GM23338 (cell line): ENCODE data around the gene CENPB.

ENCODE experiments used
- EZH2 ChIP-seq: fragments of 200-600 bp; sonication (generic); IDR thresholded peaks from one replicate; pipeline ENCODE4 v1.8.0; 2017; ENCODE audit warnings: antibody characterized with exemption, mild to moderate bottlenecking, low read depth; ENCODE audit not compliant: unreplicated experiment
- EZH2phosphoT487 ChIP-seq: fragments of 200-600 bp; sonication (generic); IDR thresholded peaks from one replicate; pipeline ENCODE4 v1.8.1; 2018; ENCODE audit warnings: antibody characterized with exemption; ENCODE audit not compliant: unreplicated experiment
- JUNB ChIP-seq: IDR thresholded peaks from one replicate; pipeline ENCODE4 v1.6.1; 2016; ENCODE audit warnings: antibody characterized with exemption; ENCODE audit not compliant: unreplicated experiment
- POLR2AphosphoS5 ChIP-seq: IDR thresholded peaks from 2 replicates; pipeline ENCODE4 v1.6.1; 2016; ENCODE audit warnings: antibody characterized with exemption, low read depth
- STAT1 ChIP-seq: IDR thresholded peaks from one replicate; pipeline ENCODE4 v1.6.1; 2016; ENCODE audit warnings: antibody characterized with exemption; ENCODE audit not compliant: unreplicated experiment
- ZNF331 ChIP-seq: fragments of 250-450 bp; sonication (Bioruptor Pico); IDR thresholded peaks from 2 replicates; pipeline ENCODE4 v1.5.0; 2020; ENCODE audit warnings: low read depth, mild to moderate bottlenecking, moderate library complexity
- TF ChIP-seq, protein P1 (sequence below), 2 experiments: fragments of 200-600 bp in 1 of 2; sonication (generic) in 1 of 2; conservative IDR thresholded peaks; 2 replicates each; pipeline versions ENCODE4 v1.5.1 to v1.6.1; 2016 to 2017; ENCODE audit warnings: antibody characterized with exemption in 2 of 2, low read depth in 2 of 2, mild to moderate bottlenecking in 2 of 2, moderate library complexity in 1 of 2
- TF ChIP-seq, protein P2 (sequence below): IDR thresholded peaks from one replicate; pipeline ENCODE4 v1.6.1; 2018; ENCODE audit warnings: antibody characterized with exemption; ENCODE audit not compliant: unreplicated experiment

DNA sequence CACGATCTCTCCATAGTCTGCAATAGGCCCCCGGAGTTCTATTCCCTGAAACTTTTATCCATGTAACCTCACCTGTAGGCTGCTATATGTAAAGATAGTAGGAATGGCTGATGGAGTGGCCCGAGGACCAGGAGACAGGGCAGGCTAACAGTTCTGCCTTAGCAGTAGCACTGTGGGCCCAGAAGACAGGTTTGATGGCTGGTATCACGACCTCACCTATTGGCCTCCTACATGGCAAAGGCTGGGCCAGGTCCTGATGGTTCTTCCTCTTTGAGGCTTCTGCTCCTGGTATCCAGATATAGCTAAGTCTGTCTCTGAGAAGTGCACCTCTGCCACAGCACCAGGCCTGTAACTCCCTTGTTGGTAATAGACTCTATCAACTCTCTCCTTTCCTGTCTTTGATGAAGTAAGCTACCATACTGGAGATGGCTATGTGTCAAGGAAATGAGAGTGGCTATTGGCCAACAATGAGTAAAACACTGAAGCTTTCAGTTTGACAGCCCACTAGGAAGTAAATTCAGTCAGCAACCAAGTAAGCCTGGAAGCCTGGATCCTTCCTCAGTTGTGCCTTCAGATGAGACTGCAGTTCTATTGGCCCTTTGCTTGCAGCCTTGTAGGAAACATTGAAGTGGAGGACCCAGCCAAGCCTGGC, 11.0 kb downstream of the CENPB start:
- TF ChIP-seq EZH2phosphoT487 (no peak), EZH2 (no peak), POLR2AphosphoS5 (no peak), ZNF331 (no peak), JUNB (no peak), STAT1 (no peak)
- TF ChIP-seq, protein P1, sequence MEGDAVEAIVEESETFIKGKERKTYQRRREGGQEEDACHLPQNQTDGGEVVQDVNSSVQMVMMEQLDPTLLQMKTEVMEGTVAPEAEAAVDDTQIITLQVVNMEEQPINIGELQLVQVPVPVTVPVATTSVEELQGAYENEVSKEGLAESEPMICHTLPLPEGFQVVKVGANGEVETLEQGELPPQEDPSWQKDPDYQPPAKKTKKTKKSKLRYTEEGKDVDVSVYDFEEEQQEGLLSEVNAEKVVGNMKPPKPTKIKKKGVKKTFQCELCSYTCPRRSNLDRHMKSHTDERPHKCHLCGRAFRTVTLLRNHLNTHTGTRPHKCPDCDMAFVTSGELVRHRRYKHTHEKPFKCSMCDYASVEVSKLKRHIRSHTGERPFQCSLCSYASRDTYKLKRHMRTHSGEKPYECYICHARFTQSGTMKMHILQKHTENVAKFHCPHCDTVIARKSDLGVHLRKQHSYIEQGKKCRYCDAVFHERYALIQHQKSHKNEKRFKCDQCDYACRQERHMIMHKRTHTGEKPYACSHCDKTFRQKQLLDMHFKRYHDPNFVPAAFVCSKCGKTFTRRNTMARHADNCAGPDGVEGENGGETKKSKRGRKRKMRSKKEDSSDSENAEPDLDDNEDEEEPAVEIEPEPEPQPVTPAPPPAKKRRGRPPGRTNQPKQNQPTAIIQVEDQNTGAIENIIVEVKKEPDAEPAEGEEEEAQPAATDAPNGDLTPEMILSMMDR (conservative IDR thresholded peaks at IDR 0.05; ENCODE audit: low read depth in 2 of 2): no peak
- TF ChIP-seq, protein P2, sequence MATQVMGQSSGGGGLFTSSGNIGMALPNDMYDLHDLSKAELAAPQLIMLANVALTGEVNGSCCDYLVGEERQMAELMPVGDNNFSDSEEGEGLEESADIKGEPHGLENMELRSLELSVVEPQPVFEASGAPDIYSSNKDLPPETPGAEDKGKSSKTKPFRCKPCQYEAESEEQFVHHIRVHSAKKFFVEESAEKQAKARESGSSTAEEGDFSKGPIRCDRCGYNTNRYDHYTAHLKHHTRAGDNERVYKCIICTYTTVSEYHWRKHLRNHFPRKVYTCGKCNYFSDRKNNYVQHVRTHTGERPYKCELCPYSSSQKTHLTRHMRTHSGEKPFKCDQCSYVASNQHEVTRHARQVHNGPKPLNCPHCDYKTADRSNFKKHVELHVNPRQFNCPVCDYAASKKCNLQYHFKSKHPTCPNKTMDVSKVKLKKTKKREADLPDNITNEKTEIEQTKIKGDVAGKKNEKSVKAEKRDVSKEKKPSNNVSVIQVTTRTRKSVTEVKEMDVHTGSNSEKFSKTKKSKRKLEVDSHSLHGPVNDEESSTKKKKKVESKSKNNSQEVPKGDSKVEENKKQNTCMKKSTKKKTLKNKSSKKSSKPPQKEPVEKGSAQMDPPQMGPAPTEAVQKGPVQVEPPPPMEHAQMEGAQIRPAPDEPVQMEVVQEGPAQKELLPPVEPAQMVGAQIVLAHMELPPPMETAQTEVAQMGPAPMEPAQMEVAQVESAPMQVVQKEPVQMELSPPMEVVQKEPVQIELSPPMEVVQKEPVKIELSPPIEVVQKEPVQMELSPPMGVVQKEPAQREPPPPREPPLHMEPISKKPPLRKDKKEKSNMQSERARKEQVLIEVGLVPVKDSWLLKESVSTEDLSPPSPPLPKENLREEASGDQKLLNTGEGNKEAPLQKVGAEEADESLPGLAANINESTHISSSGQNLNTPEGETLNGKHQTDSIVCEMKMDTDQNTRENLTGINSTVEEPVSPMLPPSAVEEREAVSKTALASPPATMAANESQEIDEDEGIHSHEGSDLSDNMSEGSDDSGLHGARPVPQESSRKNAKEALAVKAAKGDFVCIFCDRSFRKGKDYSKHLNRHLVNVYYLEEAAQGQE: no peak
